Ascending aorta (tissue), 2 donors: ENCODE results near the gene USP24. TPM values are rescaled to one million over a fixed set of nuclear protein-coding genes. Genes with fewer than 3 reads are reported as not detected.

ENCODE experiments used
- DNase-seq, 2 donors: peaks; one replicate each; pipeline ENCODE4 v3.0.0-alpha.2; 2019; ENCODE audit warnings: low spot score in 2 of 2
- H3K27ac ChIP-seq, 2 donors: fragments of 200-600 bp; sonication (generic); one replicate each; pipeline ENCODE4 v1.5.1; 2016 to 2017; ENCODE audit warnings: mild to moderate bottlenecking in 1 of 2
- H3K27me3 ChIP-seq: fragments of 200-600 bp; sonication (generic); one replicate; pipeline ENCODE4 v1.5.1; 2017
- H3K36me3 ChIP-seq, 2 donors: fragments of 200-600 bp; sonication (generic); one replicate each; pipeline ENCODE4 v1.5.1; 2016
- H3K4me1 ChIP-seq, 2 donors: fragments of 200-600 bp; sonication (generic); one replicate each; pipeline ENCODE4 v1.5.1; 2016 to 2017; ENCODE audit warnings: mild to moderate bottlenecking in 1 of 2
- H3K4me3 ChIP-seq, 2 donors: fragments of 200-600 bp; sonication (generic); one replicate each; pipeline ENCODE4 v1.5.1; 2016 to 2017; ENCODE audit warnings: mild to moderate bottlenecking in 1 of 2
- H3K9me3 ChIP-seq, 2 donors: fragments of 200-600 bp; sonication (generic); one replicate each; pipeline ENCODE4 v1.5.1; 2016
- intact Hi-C: fragments of 100-400 bp; cut with DNase I; formaldehyde crosslinking; loops from one replicate; pipeline ENCODE4 v1.15.1; 2023
- total RNA-seq: library from RNA; depleted of rRNA; stranded (reverse); fragments of >200 nt; gene quantifications from one replicate; pipeline ENCODE4 v1.1.0, GENCODE V29; 2016
- TF ChIP-seq, protein P1 (sequence below), 3 experiments: fragments of 200-600 bp in 2 of 3; fragments of 450-650 bp in 1 of 3; sonication (generic) in 2 of 3; IDR thresholded peaks; one replicate each; pipeline ENCODE4 v1.5.1; 2016 to 2019; ENCODE audit warnings: antibody characterized with exemption in 3 of 3, mild to moderate bottlenecking in 1 of 3, moderate library complexity in 1 of 3

Gene USP24
- total RNA-seq, 1 donor from 2014 or later = 11.2 TPM

DNA sequence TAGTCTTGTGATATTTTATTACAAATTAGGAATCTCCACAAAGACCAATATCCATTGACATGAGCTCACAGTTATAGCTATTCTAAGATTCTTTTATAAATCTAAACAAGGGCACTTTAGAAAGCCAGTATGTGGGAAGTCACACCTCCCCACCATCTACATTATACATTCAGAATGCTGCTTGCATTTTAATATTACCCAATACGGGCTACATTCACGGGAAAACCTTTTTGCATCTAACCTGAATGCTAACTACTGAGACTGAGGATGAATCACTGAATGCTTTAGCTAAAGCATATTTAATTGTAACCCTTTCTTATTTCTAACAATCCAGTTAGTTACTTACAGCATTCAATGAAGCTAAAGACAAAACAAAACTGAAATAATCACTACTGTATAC is 122.7 kb downstream of the USP24 start:
- Histone ChIP-seq H3K4me1 (no peaks in the 10 kb centered on the region), H3K9me3 (no peaks in the 10 kb centered on the region), H3K36me3 (peaks cover 72 to 97% of the 10 kb centered on the region in 2 donors), H3K27me3 (no peaks in the 10 kb centered on the region), H3K4me3 (no peak overlapping the region), H3K27ac (no peak overlapping the region)
- TF ChIP-seq, protein P1, sequence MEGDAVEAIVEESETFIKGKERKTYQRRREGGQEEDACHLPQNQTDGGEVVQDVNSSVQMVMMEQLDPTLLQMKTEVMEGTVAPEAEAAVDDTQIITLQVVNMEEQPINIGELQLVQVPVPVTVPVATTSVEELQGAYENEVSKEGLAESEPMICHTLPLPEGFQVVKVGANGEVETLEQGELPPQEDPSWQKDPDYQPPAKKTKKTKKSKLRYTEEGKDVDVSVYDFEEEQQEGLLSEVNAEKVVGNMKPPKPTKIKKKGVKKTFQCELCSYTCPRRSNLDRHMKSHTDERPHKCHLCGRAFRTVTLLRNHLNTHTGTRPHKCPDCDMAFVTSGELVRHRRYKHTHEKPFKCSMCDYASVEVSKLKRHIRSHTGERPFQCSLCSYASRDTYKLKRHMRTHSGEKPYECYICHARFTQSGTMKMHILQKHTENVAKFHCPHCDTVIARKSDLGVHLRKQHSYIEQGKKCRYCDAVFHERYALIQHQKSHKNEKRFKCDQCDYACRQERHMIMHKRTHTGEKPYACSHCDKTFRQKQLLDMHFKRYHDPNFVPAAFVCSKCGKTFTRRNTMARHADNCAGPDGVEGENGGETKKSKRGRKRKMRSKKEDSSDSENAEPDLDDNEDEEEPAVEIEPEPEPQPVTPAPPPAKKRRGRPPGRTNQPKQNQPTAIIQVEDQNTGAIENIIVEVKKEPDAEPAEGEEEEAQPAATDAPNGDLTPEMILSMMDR (IDR thresholded peaks at IDR 0.05) = no peak
- DNase-seq = no peak
- intact Hi-C loops = no loop called here

DNA sequence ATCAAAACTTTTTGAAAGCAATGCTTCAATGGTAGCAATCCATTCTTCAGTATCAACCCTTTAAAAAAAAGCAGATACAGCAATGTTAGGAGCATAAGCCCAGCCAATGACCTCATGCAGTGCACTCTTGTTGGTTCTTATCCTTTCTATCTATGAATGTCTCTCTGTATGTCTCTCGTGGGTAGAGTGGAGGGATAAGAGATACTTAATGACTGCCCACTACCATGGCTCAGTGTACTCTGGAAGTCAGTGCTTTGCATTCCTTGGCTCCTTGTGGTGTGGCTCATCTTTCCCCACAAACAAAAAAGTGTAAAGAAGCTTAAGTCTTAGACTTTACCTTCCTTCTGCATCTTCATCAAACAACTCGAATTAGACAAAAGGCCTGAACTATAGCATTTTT is 125.5 kb downstream of the USP24 start:
- no peak overlapping the region for H3K27ac ChIP-seq
- H3K4me3 ChIP-seq = no peak overlapping the region
- no peak for DNase-seq
- H3K36me3 ChIP-seq = peaks cover 61 to 96% of the 10 kb centered on the region in 2 donors
- TF ChIP-seq, protein P1 (IDR thresholded peaks at IDR 0.05) = no peak
- H3K9me3 ChIP-seq = no peaks in the 10 kb centered on the region
- no peaks in the 10 kb centered on the region for H3K27me3 ChIP-seq
- H3K4me1 ChIP-seq = no peaks in the 10 kb centered on the region
- intact Hi-C loops = no loop called here

DNA sequence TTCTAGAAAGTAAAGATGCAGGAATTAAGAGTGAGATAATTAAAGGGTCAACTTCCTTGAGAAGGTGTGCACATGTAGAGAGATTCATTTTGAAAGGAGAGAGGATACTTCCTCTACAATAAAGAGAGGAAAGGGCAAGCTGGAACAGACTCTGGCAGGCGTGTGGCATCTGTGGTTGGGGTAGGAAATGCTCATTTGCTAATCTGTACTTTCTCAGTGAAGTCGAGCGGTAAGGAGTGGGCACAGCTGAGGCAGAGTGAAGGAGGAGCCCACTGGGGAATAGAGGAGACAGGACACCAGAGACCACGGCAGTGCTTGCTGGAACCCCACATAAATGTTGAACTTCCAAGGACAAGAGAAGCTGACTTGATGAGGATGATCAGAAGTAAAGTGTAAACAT is 126.8 kb downstream of the USP24 start:
- intact Hi-C loops = no loop called here
- Histone ChIP-seq H3K4me3 (no peak overlapping the region), H3K36me3 (peaks cover 64 to 96% of the 10 kb centered on the region in 2 donors), H3K27me3 (no peaks in the 10 kb centered on the region), H3K9me3 (no peaks in the 10 kb centered on the region), H3K4me1 (no peaks in the 10 kb centered on the region), H3K27ac (no peak overlapping the region)
- TF ChIP-seq, protein P1 (IDR thresholded peaks at IDR 0.05) = no peak
- no peak for DNase-seq

DNA sequence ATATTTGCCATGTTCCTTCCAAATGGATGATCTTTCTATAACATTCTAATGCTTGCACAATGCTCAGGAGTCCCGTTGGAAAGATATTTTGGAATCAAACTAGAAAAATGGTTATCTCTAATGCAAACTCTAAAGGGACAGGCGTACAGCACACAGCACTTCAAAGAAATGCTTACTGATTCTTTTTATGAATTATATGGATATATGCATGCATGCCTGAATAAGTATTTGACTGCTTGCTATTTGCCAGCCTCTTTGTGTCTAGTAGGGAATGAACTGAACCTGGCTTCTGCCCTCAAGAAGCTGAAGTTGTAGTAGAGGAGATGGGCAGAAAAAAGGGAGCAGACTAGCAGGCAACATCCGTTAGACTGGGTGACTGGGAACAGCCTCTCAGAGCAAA is 127.7 kb downstream of the USP24 start:
- no peak for DNase-seq
- intact Hi-C loops = no loop called here
- TF ChIP-seq, protein P1 (IDR thresholded peaks at IDR 0.05) = no peak
- no peaks in the 10 kb centered on the region for H3K9me3 ChIP-seq
- H3K4me3 ChIP-seq = no peak overlapping the region
- H3K27ac ChIP-seq = no peak overlapping the region
- no peaks in the 10 kb centered on the region for H3K27me3 ChIP-seq
- peaks cover 66 to 96% of the 10 kb centered on the region in 2 donors for H3K36me3 ChIP-seq
- no peaks in the 10 kb centered on the region for H3K4me1 ChIP-seq

DNA sequence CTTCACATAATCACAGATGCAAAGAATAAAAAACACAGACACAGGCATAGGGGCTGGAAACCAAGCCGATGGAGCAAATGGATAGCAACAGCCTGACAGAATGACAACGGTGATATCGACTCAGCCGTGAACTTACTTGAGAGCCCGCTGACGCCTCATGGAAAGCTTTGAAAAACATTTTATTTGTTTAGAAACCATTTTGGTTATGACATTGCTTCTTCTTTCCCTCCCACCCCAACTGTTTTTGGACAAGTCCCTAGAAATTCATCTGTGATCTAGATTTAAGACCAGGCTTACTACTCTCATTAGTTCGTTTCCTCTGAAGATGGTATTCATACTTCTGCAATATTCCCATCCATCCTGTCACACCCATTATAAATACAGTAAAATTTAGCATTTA is 130.9 kb downstream of the USP24 start:
- Histone ChIP-seq H3K4me1 (no peaks in the 10 kb centered on the region), H3K4me3 (no peak overlapping the region), H3K9me3 (no peaks in the 10 kb centered on the region), H3K36me3 (peaks cover 73 to 93% of the 10 kb centered on the region in 2 donors), H3K27me3 (no peaks in the 10 kb centered on the region), H3K27ac (no peak overlapping the region)
- no peak for DNase-seq
- intact Hi-C loops = no loop called here
- TF ChIP-seq, protein P1 (IDR thresholded peaks at IDR 0.05) = no peak

DNA sequence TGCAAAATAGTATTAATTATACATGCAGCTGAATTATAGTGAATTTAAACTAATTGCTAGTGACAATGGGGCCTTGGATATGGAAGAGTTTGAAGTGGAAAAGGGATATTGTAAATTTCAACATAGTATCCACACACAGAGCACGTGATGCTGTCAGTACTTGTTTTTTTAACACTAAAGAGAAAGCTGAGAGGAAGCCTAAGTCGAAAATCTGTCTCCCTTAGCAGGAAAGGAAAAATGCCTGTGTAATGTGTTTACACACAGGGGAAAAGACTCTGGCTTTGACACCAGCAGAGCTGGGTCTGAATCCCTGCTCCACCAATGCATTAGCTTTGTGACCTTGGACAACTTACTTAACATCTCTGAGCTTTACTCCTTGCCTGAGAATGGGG is 133.3 kb downstream of the USP24 start:
- Histone ChIP-seq H3K4me1 (no peaks in the 10 kb centered on the region), H3K36me3 (peaks cover 76 to 93% of the 10 kb centered on the region in 2 donors), H3K9me3 (no peaks in the 10 kb centered on the region), H3K4me3 (no peak overlapping the region), H3K27ac (no peak overlapping the region), H3K27me3 (no peaks in the 10 kb centered on the region)
- intact Hi-C loops = no loop called here
- DNase-seq = no peak
- TF ChIP-seq, protein P1 (IDR thresholded peaks at IDR 0.05) = no peak
